GM12878 (cell line): ENCODE measurements around the gene ELOF1. TPM values are rescaled to one million over a fixed set of nuclear protein-coding genes. Genes with fewer than 3 reads are reported as not detected.
A peak's percentile ranks its signal among the peaks of the same experiment; 100 is the strongest.

Experiments used
- ATF7 ChIP-seq: fragments of 450-650 bp; IDR thresholded peaks from 2 replicates; pipeline ENCODE4 v1.6.1; 2016; ENCODE audit warnings: low read depth, mild to moderate bottlenecking
- CBX5 ChIP-seq: sonication (generic); IDR thresholded peaks from 2 replicates; pipeline ENCODE4 v1.6.1; 2016; ENCODE audit warnings: low read depth, moderate library complexity, mild to moderate bottlenecking, inconsistent platforms
- CHD2 ChIP-seq: IDR thresholded peaks from 2 replicates; pipeline ENCODE4 v1.6.1; 2011; ENCODE audit warnings: low read depth, low read length, improper control_type of control experiment, borderline replicate concordance
- HDGF ChIP-seq: fragments of 450-650 bp; IDR thresholded peaks from 2 replicates; pipeline ENCODE4 v1.6.1; 2016; ENCODE audit warnings: antibody characterized with exemption
- LARP7 ChIP-seq: fragments of 450-650 bp; IDR thresholded peaks from 2 replicates; pipeline ENCODE4 v1.6.1; 2017; ENCODE audit warnings: mild to moderate bottlenecking
- MTA3 ChIP-seq: IDR thresholded peaks from 2 replicates; pipeline ENCODE4 v1.6.1; 2012; ENCODE audit warnings: low read length, inconsistent platforms, borderline replicate concordance
- NFYA ChIP-seq: IDR thresholded peaks from 2 replicates; pipeline ENCODE4 v1.6.1; 2011; ENCODE audit warnings: low read depth, mild to moderate bottlenecking, low read length, improper control_type of control experiment, borderline replicate concordance
- NFYB ChIP-seq: IDR thresholded peaks from 2 replicates; pipeline ENCODE4 v1.6.1; 2011; ENCODE audit warnings: low read depth, mild to moderate bottlenecking, low read length, improper control_type of control experiment, moderate library complexity; ENCODE audit not compliant: insufficient read depth
- NR2C1 ChIP-seq: fragments of 450-650 bp; IDR thresholded peaks from 2 replicates; pipeline ENCODE4 v1.6.1; 2017; ENCODE audit warnings: antibody characterized with exemption, mild to moderate bottlenecking, moderate library complexity
- RCOR1 ChIP-seq: conservative IDR thresholded peaks from 2 replicates; pipeline ENCODE4 v1.6.1; 2012; ENCODE audit warnings: low read depth, low read length, improper control_type of control experiment
- SIX5 ChIP-seq: IDR thresholded peaks from 2 replicates; pipeline ENCODE4 v1.6.1; 2011; ENCODE audit warnings: mild to moderate bottlenecking, low read depth, low read length, moderate library complexity; ENCODE audit not compliant: severe bottlenecking
- TCF7 ChIP-seq: IDR thresholded peaks from 2 replicates; pipeline ENCODE4 v1.6.1; 2014; ENCODE audit warnings: antibody characterized with exemption, borderline replicate concordance
- YY1 ChIP-seq: IDR thresholded peaks from 2 replicates; pipeline ENCODE4 v1.6.1; 2011; ENCODE audit warnings: low read depth, mild to moderate bottlenecking, low read length
- ZBED1 ChIP-seq: IDR thresholded peaks from 2 replicates; pipeline ENCODE4 v1.6.1; 2016; ENCODE audit warnings: borderline replicate concordance
- ZNF207 ChIP-seq: fragments of 450-650 bp; IDR thresholded peaks from 2 replicates; pipeline ENCODE4 v1.6.1; 2014; ENCODE audit warnings: antibody characterized with exemption, mild to moderate bottlenecking, borderline replicate concordance
- polyA plus RNA-seq, 11 experiments: library from polyadenylated mRNA; depleted of rRNA in 4 of 11; unstranded in 6 of 11; stranded (reverse) in 5 of 11; fragments of >200 nt; fragmentation: Nextera tagmentation in 4 of 11; fragmentation: Illumina TruSeq in 1 of 11; extraction: Ambion mirVana in 4 of 11; extraction: Trizol in 1 of 11; gene quantifications; 1 replicate in 1 of 11; 2 replicates in 10 of 11; pipeline versions ENCODE4 v1.2.1 to v1.2.3, GENCODE V29; 2011 to 2016; ENCODE audit warnings: inconsistent platforms in 2 of 11, missing spikeins in 2 of 11, low read depth in 1 of 11
- total RNA-seq, 4 experiments: library from RNA; depleted of rRNA in 3 of 4; stranded (reverse); fragments of >200 nt in 3 of 4; fragmentation: Illumina TruSeq in 1 of 4; extraction: Trizol in 1 of 4; gene quantifications; 2 replicates each; pipeline versions ENCODE4 v1.2.1 to v1.2.3, GENCODE V29; 2013 to 2021
- TF ChIP-seq, protein P1 (sequence below): fragments of 450-650 bp; formaldehyde crosslinking; IDR thresholded peaks from 2 replicates; pipeline ENCODE4 v1.4.0; 2022; ENCODE audit warnings: mild to moderate bottlenecking, moderate library complexity
- TF ChIP-seq, protein P2 (sequence below): fragments of 450-650 bp; IDR thresholded peaks from 2 replicates; pipeline ENCODE4 v1.6.1; 2016; ENCODE audit warnings: mild to moderate bottlenecking
- TF ChIP-seq, protein P3 (sequence below): fragments of 450-650 bp; IDR thresholded peaks from 2 replicates; pipeline ENCODE4 v1.6.1; 2017; ENCODE audit warnings: mild to moderate bottlenecking, moderate library complexity
- TF ChIP-seq, protein P4 (sequence below): IDR thresholded peaks from 2 replicates; pipeline ENCODE4 v1.6.1; 2012; ENCODE audit warnings: low read depth, low read length, improper control_type of control experiment
- TF ChIP-seq, protein P5 (sequence below): fragments of 450-650 bp; IDR thresholded peaks from 2 replicates; pipeline ENCODE4 v1.6.1; 2017; ENCODE audit warnings: antibody characterized with exemption, mild to moderate bottlenecking, moderate library complexity

Gene ELOF1
- total and polyA plus RNA-seq, 10 of the 15 experiments (the other 5 are each of a cell fraction or from before 2014, with no cell fraction given): 11.7 to 124 (median 92.9) TPM

DNA sequence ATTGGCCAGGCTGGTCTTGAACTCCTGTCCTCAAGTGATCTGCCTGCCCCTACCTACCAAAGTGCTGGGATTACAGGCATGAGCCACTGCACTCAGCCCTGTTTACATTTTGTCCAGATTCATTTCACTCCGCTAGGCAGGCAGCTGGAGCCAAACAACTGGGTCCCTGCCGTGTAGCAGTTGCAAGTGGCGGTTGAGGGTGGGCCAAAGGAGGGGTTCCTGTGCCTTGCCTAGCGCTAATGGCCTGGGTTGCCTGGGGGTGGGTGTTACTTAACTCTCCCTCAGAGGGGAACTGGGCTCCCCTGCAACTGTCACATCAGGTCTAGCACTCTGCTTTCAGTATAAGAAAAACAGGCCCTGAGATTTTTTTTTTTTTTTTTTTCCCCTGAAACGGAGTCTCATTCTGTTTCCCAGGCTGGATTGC lies 11.0 kb upstream of the ELOF1 start (continued):
- TF ChIP-seq, protein P1, sequence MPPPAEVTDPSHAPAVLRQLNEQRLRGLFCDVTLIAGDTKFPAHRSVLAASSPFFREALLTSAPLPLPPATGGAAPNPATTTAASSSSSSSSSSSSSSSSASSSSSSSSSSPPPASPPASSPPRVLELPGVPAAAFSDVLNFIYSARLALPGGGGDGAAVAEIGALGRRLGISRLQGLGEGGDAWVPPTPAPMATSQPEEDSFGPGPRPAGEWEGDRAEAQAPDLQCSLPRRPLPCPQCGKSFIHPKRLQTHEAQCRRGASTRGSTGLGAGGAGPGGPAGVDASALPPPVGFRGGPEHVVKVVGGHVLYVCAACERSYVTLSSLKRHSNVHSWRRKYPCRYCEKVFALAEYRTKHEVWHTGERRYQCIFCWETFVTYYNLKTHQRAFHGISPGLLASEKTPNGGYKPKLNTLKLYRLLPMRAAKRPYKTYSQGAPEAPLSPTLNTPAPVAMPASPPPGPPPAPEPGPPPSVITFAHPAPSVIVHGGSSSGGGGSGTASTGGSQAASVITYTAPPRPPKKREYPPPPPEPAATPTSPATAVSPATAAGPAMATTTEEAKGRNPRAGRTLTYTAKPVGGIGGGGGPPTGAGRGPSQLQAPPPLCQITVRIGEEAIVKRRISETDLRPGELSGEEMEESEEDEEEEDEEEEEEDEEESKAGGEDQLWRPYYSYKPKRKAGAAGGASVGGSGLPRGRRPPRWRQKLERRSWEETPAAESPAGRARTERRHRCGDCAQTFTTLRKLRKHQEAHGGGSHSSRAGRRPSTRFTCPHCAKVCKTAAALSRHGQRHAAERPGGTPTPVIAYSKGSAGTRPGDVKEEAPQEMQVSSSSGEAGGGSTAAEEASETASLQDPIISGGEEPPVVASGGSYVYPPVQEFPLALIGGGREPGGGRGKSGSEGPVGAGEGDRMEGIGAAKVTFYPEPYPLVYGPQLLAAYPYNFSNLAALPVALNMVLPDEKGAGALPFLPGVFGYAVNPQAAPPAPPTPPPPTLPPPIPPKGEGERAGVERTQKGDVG (CRISPR knock-in tag): no peak
- TF ChIP-seq YY1: no peak
- no peak for TF ChIP-seq ZNF207
- no peak for TF ChIP-seq MTA3
- no peak for TF ChIP-seq NR2C1
- no peak for TF ChIP-seq SIX5
- no peak; the same call in 1 of the 2 replicates for TF ChIP-seq LARP7
- no peak for TF ChIP-seq RCOR1
- TF ChIP-seq, protein P2, sequence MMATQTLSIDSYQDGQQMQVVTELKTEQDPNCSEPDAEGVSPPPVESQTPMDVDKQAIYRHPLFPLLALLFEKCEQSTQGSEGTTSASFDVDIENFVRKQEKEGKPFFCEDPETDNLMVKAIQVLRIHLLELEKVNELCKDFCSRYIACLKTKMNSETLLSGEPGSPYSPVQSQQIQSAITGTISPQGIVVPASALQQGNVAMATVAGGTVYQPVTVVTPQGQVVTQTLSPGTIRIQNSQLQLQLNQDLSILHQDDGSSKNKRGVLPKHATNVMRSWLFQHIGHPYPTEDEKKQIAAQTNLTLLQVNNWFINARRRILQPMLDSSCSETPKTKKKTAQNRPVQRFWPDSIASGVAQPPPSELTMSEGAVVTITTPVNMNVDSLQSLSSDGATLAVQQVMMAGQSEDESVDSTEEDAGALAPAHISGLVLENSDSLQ: peak; percentile 31; the same call in 1 of the 2 replicates
- TF ChIP-seq, protein P3, sequence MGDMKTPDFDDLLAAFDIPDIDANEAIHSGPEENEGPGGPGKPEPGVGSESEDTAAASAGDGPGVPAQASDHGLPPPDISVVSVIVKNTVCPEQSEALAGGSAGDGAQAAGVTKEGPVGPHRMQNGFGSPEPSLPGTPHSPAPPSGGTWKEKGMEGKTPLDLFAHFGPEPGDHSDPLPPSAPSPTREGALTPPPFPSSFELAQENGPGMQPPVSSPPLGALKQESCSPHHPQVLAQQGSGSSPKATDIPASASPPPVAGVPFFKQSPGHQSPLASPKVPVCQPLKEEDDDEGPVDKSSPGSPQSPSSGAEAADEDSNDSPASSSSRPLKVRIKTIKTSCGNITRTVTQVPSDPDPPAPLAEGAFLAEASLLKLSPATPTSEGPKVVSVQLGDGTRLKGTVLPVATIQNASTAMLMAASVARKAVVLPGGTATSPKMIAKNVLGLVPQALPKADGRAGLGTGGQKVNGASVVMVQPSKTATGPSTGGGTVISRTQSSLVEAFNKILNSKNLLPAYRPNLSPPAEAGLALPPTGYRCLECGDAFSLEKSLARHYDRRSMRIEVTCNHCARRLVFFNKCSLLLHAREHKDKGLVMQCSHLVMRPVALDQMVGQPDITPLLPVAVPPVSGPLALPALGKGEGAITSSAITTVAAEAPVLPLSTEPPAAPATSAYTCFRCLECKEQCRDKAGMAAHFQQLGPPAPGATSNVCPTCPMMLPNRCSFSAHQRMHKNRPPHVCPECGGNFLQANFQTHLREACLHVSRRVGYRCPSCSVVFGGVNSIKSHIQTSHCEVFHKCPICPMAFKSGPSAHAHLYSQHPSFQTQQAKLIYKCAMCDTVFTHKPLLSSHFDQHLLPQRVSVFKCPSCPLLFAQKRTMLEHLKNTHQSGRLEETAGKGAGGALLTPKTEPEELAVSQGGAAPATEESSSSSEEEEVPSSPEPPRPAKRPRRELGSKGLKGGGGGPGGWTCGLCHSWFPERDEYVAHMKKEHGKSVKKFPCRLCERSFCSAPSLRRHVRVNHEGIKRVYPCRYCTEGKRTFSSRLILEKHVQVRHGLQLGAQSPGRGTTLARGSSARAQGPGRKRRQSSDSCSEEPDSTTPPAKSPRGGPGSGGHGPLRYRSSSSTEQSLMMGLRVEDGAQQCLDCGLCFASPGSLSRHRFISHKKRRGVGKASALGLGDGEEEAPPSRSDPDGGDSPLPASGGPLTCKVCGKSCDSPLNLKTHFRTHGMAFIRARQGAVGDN: no peak
- no peak for TF ChIP-seq ZBED1
- TF ChIP-seq, protein P4, sequence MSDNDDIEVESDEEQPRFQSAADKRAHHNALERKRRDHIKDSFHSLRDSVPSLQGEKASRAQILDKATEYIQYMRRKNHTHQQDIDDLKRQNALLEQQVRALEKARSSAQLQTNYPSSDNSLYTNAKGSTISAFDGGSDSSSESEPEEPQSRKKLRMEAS: no peak
- 0 out of 2 replicates have a peak, but pooled peaks have one; percentile 35 for TF ChIP-seq CHD2
- no peak for TF ChIP-seq NFYA
- TF ChIP-seq NFYB: no peak
- no peak for TF ChIP-seq TCF7
- TF ChIP-seq, protein P5, sequence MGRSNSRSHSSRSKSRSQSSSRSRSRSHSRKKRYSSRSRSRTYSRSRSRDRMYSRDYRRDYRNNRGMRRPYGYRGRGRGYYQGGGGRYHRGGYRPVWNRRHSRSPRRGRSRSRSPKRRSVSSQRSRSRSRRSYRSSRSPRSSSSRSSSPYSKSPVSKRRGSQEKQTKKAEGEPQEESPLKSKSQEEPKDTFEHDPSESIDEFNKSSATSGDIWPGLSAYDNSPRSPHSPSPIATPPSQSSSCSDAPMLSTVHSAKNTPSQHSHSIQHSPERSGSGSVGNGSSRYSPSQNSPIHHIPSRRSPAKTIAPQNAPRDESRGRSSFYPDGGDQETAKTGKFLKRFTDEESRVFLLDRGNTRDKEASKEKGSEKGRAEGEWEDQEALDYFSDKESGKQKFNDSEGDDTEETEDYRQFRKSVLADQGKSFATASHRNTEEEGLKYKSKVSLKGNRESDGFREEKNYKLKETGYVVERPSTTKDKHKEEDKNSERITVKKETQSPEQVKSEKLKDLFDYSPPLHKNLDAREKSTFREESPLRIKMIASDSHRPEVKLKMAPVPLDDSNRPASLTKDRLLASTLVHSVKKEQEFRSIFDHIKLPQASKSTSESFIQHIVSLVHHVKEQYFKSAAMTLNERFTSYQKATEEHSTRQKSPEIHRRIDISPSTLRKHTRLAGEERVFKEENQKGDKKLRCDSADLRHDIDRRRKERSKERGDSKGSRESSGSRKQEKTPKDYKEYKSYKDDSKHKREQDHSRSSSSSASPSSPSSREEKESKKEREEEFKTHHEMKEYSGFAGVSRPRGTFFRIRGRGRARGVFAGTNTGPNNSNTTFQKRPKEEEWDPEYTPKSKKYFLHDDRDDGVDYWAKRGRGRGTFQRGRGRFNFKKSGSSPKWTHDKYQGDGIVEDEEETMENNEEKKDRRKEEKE: no peak
- no peak for TF ChIP-seq HDGF
- TF ChIP-seq CBX5: no peak
- peak; percentile 49; the same call in 1 of the 2 replicates for TF ChIP-seq ATF7
